T-helper 1 cell treated with Interleukin-12 subunit alpha and Interleukin-12 subunit beta and Interleukin-4 antibody, amounts not matched to agents 30 μg/mL and 1 μg/mL, for 36 hours (primary cell): ENCODE data around the gene POGLUT3.

Source experiments
- H3K27ac Mint-ChIP-seq: one replicate; pipeline ENCODE4 v1.8.0; 2021; ENCODE audit warnings: mild to moderate bottlenecking, mixed read lengths
- H3K27me3 Mint-ChIP-seq: one replicate; pipeline ENCODE4 v1.8.0; 2021; ENCODE audit warnings: low read depth, mixed read lengths
- H3K36me3 Mint-ChIP-seq: one replicate; pipeline ENCODE4 v1.8.0; 2021; ENCODE audit warnings: low read depth, mixed read lengths
- H3K4me1 Mint-ChIP-seq: one replicate; pipeline ENCODE4 v1.8.0; 2021; ENCODE audit warnings: low read depth, mixed read lengths
- H3K4me3 Mint-ChIP-seq: one replicate; pipeline ENCODE4 v1.8.0; 2021; ENCODE audit warnings: mild to moderate bottlenecking, moderate library complexity, mixed read lengths
- H3K9me3 Mint-ChIP-seq: one replicate; pipeline ENCODE4 v1.8.0; 2021; ENCODE audit warnings: mixed read lengths

Gene POGLUT3

DNA sequence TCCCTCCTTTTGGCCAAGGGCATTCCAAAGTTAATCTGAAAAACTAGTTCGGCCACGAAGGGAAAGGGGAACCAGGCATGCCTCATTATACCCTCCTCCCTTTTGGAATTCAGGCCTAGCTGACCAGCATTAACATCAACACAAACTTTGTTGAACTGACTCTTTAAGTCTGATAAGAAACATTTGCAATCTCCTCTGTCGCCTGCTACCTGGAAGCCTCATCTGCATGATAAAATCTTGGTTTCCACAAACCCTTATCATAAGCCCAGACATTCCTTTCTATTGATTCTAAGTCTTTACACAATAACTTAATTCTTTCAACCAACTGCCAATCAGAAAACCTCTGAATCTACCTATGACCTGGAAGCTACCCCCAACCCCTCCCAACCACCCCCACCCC is 11.4 kb downstream of the POGLUT3 start:
- peaks cover 6% of the 10 kb centered on the region for H3K4me1 Mint-ChIP-seq
- no peaks in the 10 kb centered on the region for H3K9me3 Mint-ChIP-seq
- no peak overlapping the region for H3K27ac Mint-ChIP-seq
- peaks cover 42% of the 10 kb centered on the region for H3K36me3 Mint-ChIP-seq
- H3K27me3 Mint-ChIP-seq = no peaks in the 10 kb centered on the region
- H3K4me3 Mint-ChIP-seq = no peak overlapping the region

- Mint-ChIP-seq H3K27ac (no peak overlapping the region), H3K4me1 (peaks cover 6% of the 10 kb centered on the region), H3K36me3 (peaks cover 46% of the 10 kb centered on the region), H3K9me3 (no peaks in the 10 kb centered on the region), H3K27me3 (no peaks in the 10 kb centered on the region), H3K4me3 (no peak overlapping the region)
Measured at GRCh38 chr11:108486331-108486730, 11.9 kb downstream of the POGLUT3 start.

DNA sequence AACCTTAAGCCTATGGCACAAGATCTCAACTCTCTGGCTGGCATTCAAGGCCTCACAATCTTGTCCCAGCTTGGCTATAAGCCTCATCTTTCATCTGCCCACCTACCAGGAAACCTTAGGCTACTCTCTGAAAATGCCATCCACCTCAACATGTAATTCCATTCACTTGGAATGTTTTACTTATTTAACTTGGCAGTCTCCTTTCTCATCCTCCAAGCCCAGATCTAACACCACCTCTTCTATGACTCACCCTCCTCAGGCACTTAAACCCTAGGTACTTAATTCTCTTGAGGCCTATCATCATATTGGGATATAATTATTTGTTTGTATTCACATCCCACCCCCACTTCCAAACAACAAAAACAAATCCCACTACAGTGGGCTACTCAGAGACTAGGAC is 15.0 kb downstream of the POGLUT3 start:
- H3K27ac Mint-ChIP-seq = no peak overlapping the region
- H3K4me3 Mint-ChIP-seq = no peak overlapping the region
- no peaks in the 10 kb centered on the region for H3K27me3 Mint-ChIP-seq
- peaks cover 39% of the 10 kb centered on the region for H3K36me3 Mint-ChIP-seq
- H3K9me3 Mint-ChIP-seq = no peaks in the 10 kb centered on the region
- H3K4me1 Mint-ChIP-seq = peaks cover 6% of the 10 kb centered on the region

- Mint-ChIP-seq H3K4me1 (no peaks in the 10 kb centered on the region), H3K4me3 (no peak overlapping the region), H3K9me3 (no peaks in the 10 kb centered on the region), H3K36me3 (peaks cover 21% of the 10 kb centered on the region), H3K27me3 (no peaks in the 10 kb centered on the region), H3K27ac (no peak overlapping the region)
Measured at GRCh38 chr11:108474664-108475463, 23.3 kb downstream of the POGLUT3 start.

DNA sequence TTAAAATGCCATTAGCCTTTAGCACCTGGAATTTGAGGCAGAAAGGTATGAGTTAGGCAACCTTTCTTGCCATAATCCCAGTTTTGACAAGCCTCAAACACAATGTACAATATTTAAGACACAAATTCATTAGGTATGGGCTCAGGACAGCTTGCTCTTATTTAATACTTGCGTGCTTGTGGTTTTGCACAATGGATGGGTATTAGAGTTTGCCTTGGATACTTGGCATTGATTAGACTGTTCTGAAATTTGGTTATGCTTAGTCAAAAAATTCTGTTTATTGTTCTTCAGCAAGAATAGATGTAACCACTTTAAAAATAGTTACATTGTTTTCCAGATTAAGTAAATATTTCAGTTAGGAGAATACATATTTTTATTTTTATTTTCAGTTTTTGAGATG is 25.5 kb downstream of the POGLUT3 start:
- H3K4me1 Mint-ChIP-seq = peaks cover 4% of the 10 kb centered on the region
- no peaks in the 10 kb centered on the region for H3K27me3 Mint-ChIP-seq
- H3K4me3 Mint-ChIP-seq = no peak overlapping the region
- peaks cover 17% of the 10 kb centered on the region for H3K36me3 Mint-ChIP-seq
- H3K9me3 Mint-ChIP-seq = no peaks in the 10 kb centered on the region
- no peak overlapping the region for H3K27ac Mint-ChIP-seq

DNA sequence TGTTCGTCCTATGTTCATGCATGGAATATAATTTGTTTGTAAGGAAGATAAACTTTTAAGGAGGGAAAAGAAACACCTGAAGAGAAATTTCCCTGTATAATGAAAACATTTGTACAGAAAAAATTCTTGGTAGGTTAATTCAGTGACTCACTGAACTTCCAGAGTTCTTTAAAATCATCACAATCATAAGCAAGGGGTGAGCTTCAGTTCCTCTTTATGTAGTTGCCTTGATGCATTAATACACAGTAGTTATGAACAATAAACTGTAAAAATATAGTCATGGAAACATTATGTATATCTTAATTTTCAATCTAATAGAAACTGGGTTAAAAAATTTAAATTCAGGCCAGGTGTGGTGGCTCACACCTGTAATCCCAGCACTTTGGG is 29.7 kb downstream of the POGLUT3 start:
- H3K9me3 Mint-ChIP-seq = no peaks in the 10 kb centered on the region
- H3K4me1 Mint-ChIP-seq = peaks cover 13% of the 10 kb centered on the region
- no peak overlapping the region for H3K4me3 Mint-ChIP-seq
- peak overlapping the region; percentile 21 for H3K27ac Mint-ChIP-seq
- H3K36me3 Mint-ChIP-seq = no peaks in the 10 kb centered on the region
- no peaks in the 10 kb centered on the region for H3K27me3 Mint-ChIP-seq

DNA sequence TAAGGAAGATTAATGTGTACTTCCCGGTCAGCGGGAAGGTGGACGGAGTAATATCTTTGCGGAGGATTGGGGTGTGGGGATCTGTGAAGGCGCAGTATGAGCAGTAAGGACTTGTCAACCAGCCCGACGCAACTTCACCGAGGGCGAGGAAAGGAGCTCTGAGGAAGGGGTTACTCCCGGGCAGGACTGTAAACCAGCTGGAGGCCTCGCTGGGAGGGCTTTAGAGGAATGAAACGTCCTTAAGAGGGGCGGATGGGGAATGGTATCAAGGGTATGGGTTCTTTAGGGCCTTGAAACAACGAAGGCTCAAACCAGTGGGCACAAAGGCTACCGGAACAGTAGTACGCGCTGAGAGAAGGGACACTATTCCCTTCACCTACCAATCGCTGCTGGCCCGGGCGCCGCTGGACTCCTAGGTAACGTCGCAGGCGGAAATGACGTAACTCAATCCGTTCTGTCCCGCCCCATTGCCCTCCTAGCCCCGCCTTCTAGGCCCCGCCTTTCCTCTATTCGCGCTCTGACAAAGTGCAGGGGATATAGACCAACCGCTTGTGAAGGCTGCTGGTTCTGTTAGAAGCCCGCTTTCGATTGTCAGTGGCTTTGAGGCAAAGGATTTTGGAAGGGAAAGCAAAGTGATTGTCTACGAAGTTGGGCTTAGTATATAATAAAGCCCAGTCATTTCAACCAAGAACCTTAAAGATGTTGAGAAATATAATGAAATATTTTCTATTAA is 30.9 kb downstream of the POGLUT3 start, which contains the start of gene C11orf65:
C11orf65 (minus strand) TSS at position 439 of the 733 bp plus-strand sequence. CDS start 5,970 bp downstream, outside the sequence.
- Mint-ChIP-seq H3K4me1 (peaks cover 13% of the 10 kb centered on the region), H3K4me3 (peak within 1 kb of the TSS; percentile 98), H3K27ac (peak within 1 kb of the TSS; percentile 100), H3K36me3 (no peaks in the 10 kb centered on the region), H3K27me3 (no peaks in the 10 kb centered on the region), H3K9me3 (no peaks in the 10 kb centered on the region)

GRCh38 chr11:108466405-108466804 is 31.8 kb downstream of the POGLUT3 start:
- Mint-ChIP-seq H3K27ac (peak overlapping the region; percentile 100), H3K4me3 (peak overlapping the region; percentile 98), H3K9me3 (no peaks in the 10 kb centered on the region), H3K4me1 (peaks cover 13% of the 10 kb centered on the region), H3K27me3 (no peaks in the 10 kb centered on the region), H3K36me3 (no peaks in the 10 kb centered on the region)

DNA sequence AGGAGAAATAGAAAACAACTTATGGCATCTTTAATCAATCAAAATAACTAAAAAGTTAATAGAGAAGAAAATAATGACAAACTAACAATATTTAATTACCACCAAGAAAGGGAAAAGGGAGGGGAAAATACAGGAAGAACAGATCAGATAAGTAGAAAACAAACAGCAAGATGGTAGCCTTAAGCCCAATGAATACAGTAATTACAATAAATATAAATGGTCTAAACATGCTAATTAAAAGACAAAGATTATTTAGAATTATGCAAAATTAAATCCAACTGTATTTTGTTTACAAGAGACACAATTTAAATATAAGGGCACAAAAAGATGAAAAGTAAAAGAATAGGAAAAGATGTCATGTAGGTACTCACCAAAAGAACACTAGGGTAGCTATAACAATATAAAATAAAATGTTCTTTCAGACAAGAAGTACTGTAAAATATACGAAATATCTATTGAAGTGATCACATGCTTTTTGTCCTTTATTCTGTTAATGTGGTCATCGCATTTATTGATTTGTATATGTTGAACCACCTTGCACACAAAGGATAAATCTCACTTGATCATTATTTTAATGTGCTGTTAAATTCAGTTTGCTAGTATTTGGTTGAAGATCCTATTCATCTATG is 44.9 kb downstream of the POGLUT3 start:
- Mint-ChIP-seq H3K36me3 (peaks cover 3% of the 10 kb centered on the region), H3K27me3 (no peaks in the 10 kb centered on the region), H3K4me3 (no peak overlapping the region), H3K27ac (no peak overlapping the region), H3K4me1 (peaks cover 2% of the 10 kb centered on the region), H3K9me3 (peaks cover 22% of the 10 kb centered on the region)
